Measurements from ENCODE around the gene ZFHX3.
"Not testable (repeated sequence)": the region's sequence is repeated elsewhere in the genome, so short reads cannot be mapped to it uniquely, and the experiment has no call there.

Gene ZFHX3

GRCh38 chr16:73021866-73022495 lies 25.9 kb downstream of the ZFHX3 start:
- no peak for DNase-seq

- peak; percentile 71 for DNase-seq
Measured at GRCh38 chr16:73020409-73020884, 27.5 kb downstream of the ZFHX3 start.

- no peak for DNase-seq
Measured at GRCh38 chr16:73019457-73020362, 28.2 kb downstream of the ZFHX3 start.

GRCh38 chr16:73018821-73019456 lies 29.0 kb downstream of the ZFHX3 start:
- no peak for DNase-seq

GRCh38 chr16:73017321-73017720 lies 30.6 kb downstream of the ZFHX3 start:
- no peak for DNase-seq

GRCh38 chr16:73016488-73016830 lies 31.5 kb downstream of the ZFHX3 start:
- DNase-seq, result no peak

- no peak for DNase-seq
Measured at GRCh38 chr16:73015612-73016487, 32.1 kb downstream of the ZFHX3 start.

- DNase-seq, result no peak
Measured at GRCh38 chr16:73014768-73015167, 33.2 kb downstream of the ZFHX3 start.

GRCh38 chr16:73013974-73014373 lies 34.0 kb downstream of the ZFHX3 start:
- no peak for DNase-seq

GRCh38 chr16:73012341-73012740 lies 35.6 kb downstream of the ZFHX3 start:
- DNase-seq, result no peak

GRCh38 chr16:73011926-73012325 lies 36.0 kb downstream of the ZFHX3 start:
- DNase-seq, result no peak

- peak; percentile 31 for DNase-seq
Measured at GRCh38 chr16:73010150-73010676, 37.7 kb downstream of the ZFHX3 start.

- DNase-seq, result not testable (repeated sequence)
Measured at GRCh38 chr16:73009710-73010109, 38.2 kb downstream of the ZFHX3 start.

- DNase-seq, result no peak
Measured at GRCh38 chr16:73006026-73006425, 41.9 kb downstream of the ZFHX3 start.

- no peak for DNase-seq
Measured at GRCh38 chr16:73002866-73003265, 45.1 kb downstream of the ZFHX3 start.

- no peak for DNase-seq
Measured at GRCh38 chr16:73000907-73001521, 46.9 kb downstream of the ZFHX3 start.

- peak; percentile 48 for DNase-seq
Measured at GRCh38 chr16:73000020-73000906, 47.7 kb downstream of the ZFHX3 start.

GRCh38 chr16:72999541-73000019 lies 48.3 kb downstream of the ZFHX3 start:
- DNase-seq, result peak; percentile 46

- no peak for DNase-seq
Measured at GRCh38 chr16:72997141-72997542, 50.8 kb downstream of the ZFHX3 start.

GRCh38 chr16:72996291-72997062 lies 51.5 kb downstream of the ZFHX3 start:
- DNase-seq, result no peak
